Measurements from ENCODE around the gene N4BP2L2. TPM values are rescaled to one million over a fixed set of nuclear protein-coding genes. Genes with fewer than 3 reads are reported as not detected.

The N4BP2L2 gene
- total and polyA plus RNA-seq, 2 of the 4 experiments (the other 2 are of a cell fraction), result 28.7 to 34.6 TPM

- peak within 1 kb of the TSS; percentile 14 for H3K18ac ChIP-seq (ENCODE audit: low read depth, low read length)
- peak within 1 kb of the TSS; percentile 96 for H2AFZ ChIP-seq (replicated peaks; ENCODE audit: low read length, poor library complexity)
- H3K9ac ChIP-seq (ENCODE audit: low read depth, low read length), result peak within 1 kb of the TSS; percentile 88
- ATAC-seq (ENCODE audit: low read depth) (peak; percentile 91), DNase-seq (peak; percentile 92)
- peak within 1 kb of the TSS; percentile 44; the same call in 1 of the 2 replicates for H4K5ac ChIP-seq (ENCODE audit: low read depth, low read length)
- peak within 1 kb of the TSS; percentile 96 for H3K23ac ChIP-seq (ENCODE audit: low read depth, low read length)
- peaks cover 0 to 17% of the 10 kb centered on the region in 2 experiments; a peak in 2 of 4 replicates for H3K79me1 ChIP-seq (ENCODE audit: low read depth in 1 of 2, low read length in 2 of 2)
- H2BK5ac ChIP-seq (ENCODE audit: low read depth, low read length, poor library complexity, severe bottlenecking), result peak within 1 kb of the TSS; percentile 93
- peak within 1 kb of the TSS; percentile 86 for H3K27ac ChIP-seq (ENCODE audit: insufficient read depth, low read length)
- no peaks in the 10 kb centered on the region for H3K9me3 ChIP-seq (ENCODE audit: control insufficient read depth, insufficient read depth, low read length)
- ChIA-PET CTCF (interaction anchor here (0.6 to 1.1 kb wide), 14 partner anchors 36 to 954 kb away, joined by 3 to 11 read pairs (median 4); no protein-coding TSS in a partner anchor), POLR2A (ENCODE audit: unreplicated experiment) (interaction anchor here (0.6 to 1.0 kb wide), 3 partner anchors 56 to 957 kb away, joined by 3 to 8 read pairs (median 6); no protein-coding TSS in a partner anchor)
- H4K91ac ChIP-seq (ENCODE audit: insufficient read depth, low read depth, low read length), result peak within 1 kb of the TSS; percentile 62
- peak within 1 kb of the TSS; percentile 65 for H3K4me3 ChIP-seq (ENCODE audit: insufficient read depth, low read depth, low read length)
- H3K9me1 ChIP-seq (ENCODE audit: insufficient read depth, low read length), result no peaks in the 10 kb centered on the region
- H2BK120ac ChIP-seq (ENCODE audit: low read depth, low read length), result peak within 1 kb of the TSS; percentile 60
- H2AK5ac ChIP-seq (ENCODE audit: low read depth, low read length), result no peak within 1 kb of the TSS; the same call in 1 of the 2 replicates
- H3K36me3 ChIP-seq (ENCODE audit: control insufficient read depth, insufficient read depth, low read length), result no peaks in the 10 kb centered on the region
- in situ Hi-C loops (cut with MboI; ENCODE audit: low sequenced_read_pairs) (loop anchor here (10.0 to 25.0 kb wide), 2 partner anchors 959 to 1126 kb away; no protein-coding TSS in a partner anchor), dilution Hi-C loops (cut with HindIII; ENCODE audit: low sequenced_read_pairs, unreplicated experiment) (no loop called here), intact Hi-C loops (cut with micrococcal nuclease) (loop anchor here (1.0 to 10.0 kb wide), 6 partner anchors 53 to 956 kb away; no protein-coding TSS in a partner anchor)
- BruUV-seq (replicated peaks), result no TSS peak
- peak within 1 kb of the TSS; percentile 66; the same call in 1 of the 2 replicates for H3K4ac ChIP-seq (ENCODE audit: low read depth, low read length)
- H3K14ac ChIP-seq (replicated peaks; ENCODE audit: low read depth, low read length), result peak within 1 kb of the TSS; percentile 86; the same call in 1 of the 2 replicates
- H3K27me3 ChIP-seq (ENCODE audit: control insufficient read depth, insufficient read depth, low read length), result no peaks in the 10 kb centered on the region
- peaks cover 6% of the 10 kb centered on the region for H3K4me1 ChIP-seq (ENCODE audit: control insufficient read depth, insufficient read depth, low read length)
- H3K56ac ChIP-seq (ENCODE audit: extremely low read depth, insufficient read depth, low read length), result peak within 1 kb of the TSS; percentile 91
- H2BK20ac ChIP-seq (ENCODE audit: low read depth, low read length), result no peak within 1 kb of the TSS
- H4K20me1 ChIP-seq (ENCODE audit: insufficient read depth, low read length), result peaks cover 14% of the 10 kb centered on the region
- H2BK15ac ChIP-seq (ENCODE audit: low read depth, low read length), result 0 out of 3 replicates have a peak within 1 kb of the TSS, but pooled peaks have one; percentile 17
- H3K4me2 ChIP-seq (ENCODE audit: low read depth, low read length), result peak within 1 kb of the TSS; percentile 83
- peak within 1 kb of the TSS; percentile 25 to 67; a peak in 3 of 4 replicates for H4K8ac ChIP-seq (ENCODE audit: low read depth in 2 of 2, low read length in 2 of 2)
- WGBS, 2 experiments (ENCODE audit: extremely low coverage in 2 of 2, insufficient read length in 1 of 2), result 0% methylated on average over 30 of the region's 97 CpGs; no CpG with 5 or more reads in 1 of the 2 experiments
- peak within 1 kb of the TSS; percentile 56 for H2AK9ac ChIP-seq (replicated peaks; ENCODE audit: low read depth, low read length, poor library complexity)
- TF ChIP-seq CHD1 (IDR thresholded peaks at IDR 0.05; ENCODE audit: low read depth, low read length), result no peak
- TF ChIP-seq CEBPB (IDR thresholded peaks at IDR 0.05; ENCODE audit: low read depth, low read length), result no peak
- peak; percentile 54; the same call in 1 of the 2 replicates for TF ChIP-seq BHLHE40 (IDR thresholded peaks at IDR 0.05; ENCODE audit: low read depth, low read length)
- TF ChIP-seq MAFK (IDR thresholded peaks at IDR 0.05; ENCODE audit: low read depth, low read length), result no peak
- TF ChIP-seq MAZ (IDR thresholded peaks at IDR 0.05; ENCODE audit: borderline replicate concordance, low read depth, low read length), result peak; percentile 95
- peak; percentile 90 for TF ChIP-seq RAD21 (IDR thresholded peaks at IDR 0.05; ENCODE audit: low read length)
- TF ChIP-seq MXI1 (IDR thresholded peaks at IDR 0.05; ENCODE audit: borderline replicate concordance, low read depth, low read length), result peak; percentile 67
- TF ChIP-seq CTCF (conservative IDR thresholded peaks at IDR 0.05; ENCODE audit: low read depth, low read length), result peak; percentile 97
- TF ChIP-seq NFE2L2 (IDR thresholded peaks at IDR 0.05; ENCODE audit: low read depth, low read length), result no peak
- TF ChIP-seq ELK1 (IDR thresholded peaks at IDR 0.05; ENCODE audit: borderline replicate concordance, low read depth, low read length), result no peak
- TF ChIP-seq POLR2A (IDR thresholded peaks at IDR 0.05; ENCODE audit: low read depth, low read length), result no peak
- TF ChIP-seq USF2 (IDR thresholded peaks at IDR 0.05; ENCODE audit: low read depth, low read length), result no peak
Observed at GRCh38 chr13:32586080-32586900, 47.7 kb upstream of the N4BP2L2 start, which contains the start of gene PDS5B. PDS5B (plus strand) TSS chr13:32586452; CDS start chr13:32648773, 62,321 bp downstream.

Measured in IMR-90 (cell line).